Measurements from ENCODE around the gene ZNF197. TPM values are rescaled to one million over a fixed set of nuclear protein-coding genes. Genes with fewer than 3 reads are reported as not detected.

ZNF197 gene
- total and polyA plus RNA-seq, 3 experiments from 2014 or later: 5.7 to 14.2 (median 13.8) TPM

DNA sequence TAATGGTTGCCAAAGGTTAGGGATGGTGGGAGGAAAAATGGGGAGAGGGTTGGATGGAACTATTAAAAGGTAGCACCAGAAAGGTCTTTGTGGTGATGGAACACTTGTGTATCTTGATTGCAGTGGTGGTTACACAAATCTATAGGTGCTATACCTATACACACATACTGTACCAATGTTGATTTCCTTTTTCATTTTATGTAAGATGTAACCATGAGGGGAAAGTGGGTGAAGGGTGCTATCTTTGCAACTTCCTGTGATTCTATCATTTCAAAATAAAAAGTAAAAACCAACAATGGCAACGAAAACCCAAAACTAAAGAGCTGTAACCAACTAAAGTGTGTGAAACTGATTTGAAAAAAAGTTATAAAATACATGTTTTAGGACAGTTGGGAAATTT is 22.9 kb downstream of the ZNF197 start:
- DNase-seq: no peak
- peaks cover 27 to 56% (median 37%) of the 10 kb centered on the region in 5 donors for H3K9me3 Mint-ChIP-seq
- peaks cover 23% of the 10 kb centered on the region for H3K9me3 ChIP-seq (ENCODE audit: low read length)
- H3K27ac ChIP-seq (ENCODE audit: low read depth, low read length): no peak overlapping the region
- peaks cover 8% of the 10 kb centered on the region for H3K36me3 ChIP-seq (ENCODE audit: insufficient read depth, low read length)
- no peaks in the 10 kb centered on the region for H3K27me3 Mint-ChIP-seq
- H3K36me3 Mint-ChIP-seq: peaks cover 8 to 48% (median 36%) of the 10 kb centered on the region in 3 donors
- no peak overlapping the region for H3K4me3 ChIP-seq (ENCODE audit: low read length)
- no peaks in the 10 kb centered on the region for H3K27me3 ChIP-seq (ENCODE audit: insufficient read depth, low read length, poor library complexity, severe bottlenecking)
- peaks cover 22 to 30% (median 27%) of the 10 kb centered on the region in 3 donors for H3K4me1 Mint-ChIP-seq
- CTCF ChIA-PET: no interaction called here
- POLR2A ChIA-PET: interaction anchor here (0.5 kb wide), 1 partner anchor 294 kb away, joined by 5 read pairs; no protein-coding TSS in a partner anchor
- H3K4me3 Mint-ChIP-seq: peak overlapping the region; percentile 80 to 94 (median 85)
- peak overlapping the region in 5 of 8 donors; percentile 2 to 85 (median 82) for H3K27ac Mint-ChIP-seq
- peaks cover 7% of the 10 kb centered on the region for H3K4me1 ChIP-seq (ENCODE audit: insufficient read depth, low read length)

DNA sequence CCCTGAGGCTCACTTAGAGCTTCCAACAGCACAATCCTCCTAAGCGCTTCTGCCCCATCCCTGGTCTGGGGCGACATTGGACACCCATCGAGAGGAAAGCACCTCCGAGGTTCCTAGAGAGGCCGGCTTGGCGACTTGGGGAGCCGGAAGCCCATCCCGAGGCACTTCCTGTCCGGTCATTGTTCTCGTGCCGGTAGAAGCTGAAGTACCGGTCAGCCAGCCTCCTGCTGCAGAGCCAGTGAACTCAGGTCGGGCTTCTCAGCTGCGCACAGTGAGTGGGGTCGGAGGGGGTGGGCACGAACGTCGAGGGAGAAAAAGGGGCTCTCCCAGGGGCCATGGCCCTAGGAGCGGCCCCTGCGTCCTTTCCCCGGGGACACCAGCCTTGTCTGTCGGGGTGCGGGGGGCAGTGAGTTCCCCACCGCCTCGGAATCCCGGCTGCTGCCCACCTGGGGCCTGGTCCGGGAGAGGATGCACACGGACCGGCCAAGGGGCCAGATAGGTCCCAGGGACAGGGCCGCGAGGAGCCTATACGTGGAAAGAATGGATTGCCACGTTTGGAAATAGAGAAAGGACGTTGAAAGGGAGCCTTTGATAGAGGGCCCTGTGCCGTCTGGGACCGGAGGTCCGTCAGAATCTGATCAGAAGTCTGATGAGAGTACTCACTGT is 23.9 kb downstream of the ZNF197 start, which contains the start of gene ZNF35:
TSS of gene ZNF35 (plus strand) at position 169 of the 666 bp plus-strand sequence. CDS start 2,336 bp downstream, outside the sequence.
- peak within 1 kb of the TSS; percentile 44 for H3K4me3 ChIP-seq (ENCODE audit: low read length)
- no peaks in the 10 kb centered on the region for H3K27me3 ChIP-seq (ENCODE audit: insufficient read depth, low read length, poor library complexity, severe bottlenecking)
- peaks cover 11 to 46% (median 35%) of the 10 kb centered on the region in 3 donors for H3K36me3 Mint-ChIP-seq
- H3K9me3 Mint-ChIP-seq: peaks cover 18 to 50% (median 32%) of the 10 kb centered on the region in 5 donors
- ChIA-PET POLR2A (interaction anchor here (0.5 kb wide), 1 partner anchor 293 kb away, joined by 5 read pairs; no protein-coding TSS in a partner anchor), CTCF (no interaction called here)
- H3K4me1 ChIP-seq (ENCODE audit: insufficient read depth, low read length): peaks cover 7% of the 10 kb centered on the region
- H3K4me3 Mint-ChIP-seq: peak within 1 kb of the TSS; percentile 80 to 94 (median 85)
- H3K4me1 Mint-ChIP-seq: peaks cover 22 to 30% (median 27%) of the 10 kb centered on the region in 3 donors
- H3K27ac ChIP-seq (ENCODE audit: low read depth, low read length): peak within 1 kb of the TSS; percentile 45
- H3K36me3 ChIP-seq (ENCODE audit: insufficient read depth, low read length): no peaks in the 10 kb centered on the region
- H3K27ac Mint-ChIP-seq: peak within 1 kb of the TSS in 7 of 8 donors; percentile 56 to 85 (median 82)
- DNase-seq: peak in 1 of 5 donors; percentile 8
- peaks cover 14% of the 10 kb centered on the region for H3K9me3 ChIP-seq (ENCODE audit: low read length)
- H3K27me3 Mint-ChIP-seq: no peaks in the 10 kb centered on the region

DNA sequence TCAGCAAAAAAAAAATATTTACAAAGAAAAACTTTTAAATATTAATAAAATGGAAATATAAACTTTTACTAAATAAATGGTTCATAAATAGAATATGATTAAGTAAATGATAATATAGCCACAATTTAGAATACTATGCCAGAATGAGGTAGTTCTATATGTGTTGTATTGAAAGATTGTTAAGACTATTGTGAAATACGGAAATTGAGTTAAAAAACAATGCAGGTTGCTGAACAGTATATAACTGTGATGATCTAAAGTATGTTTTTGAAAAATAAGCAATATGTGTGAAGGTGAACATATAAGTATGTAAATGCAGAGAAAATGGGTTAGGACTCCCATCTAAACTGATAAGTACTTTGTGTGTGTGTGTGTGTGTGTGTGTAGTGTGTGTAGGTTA is 24.9 kb downstream of the ZNF197 start:
- Histone ChIP-seq H3K36me3 (ENCODE audit: insufficient read depth, low read length) (no peaks in the 10 kb centered on the region), H3K27me3 (ENCODE audit: insufficient read depth, low read length, poor library complexity, severe bottlenecking) (no peaks in the 10 kb centered on the region), H3K4me1 (ENCODE audit: insufficient read depth, low read length) (peaks cover 7% of the 10 kb centered on the region), H3K27ac (ENCODE audit: low read depth, low read length) (no peak overlapping the region), H3K4me3 (ENCODE audit: low read length) (no peak overlapping the region), H3K9me3 (ENCODE audit: low read length) (peaks cover 10% of the 10 kb centered on the region)
- H3K27me3 Mint-ChIP-seq: no peaks in the 10 kb centered on the region
- POLR2A ChIA-PET: no interaction called here
- CTCF ChIA-PET: no interaction called here
- peak overlapping the region in 1 of 7 donors; percentile 80 for H3K4me3 Mint-ChIP-seq
- no peak for DNase-seq
- H3K4me1 Mint-ChIP-seq: peaks cover 22 to 30% (median 27%) of the 10 kb centered on the region in 3 donors
- peaks cover 17 to 47% (median 34%) of the 10 kb centered on the region in 5 donors for H3K9me3 Mint-ChIP-seq
- peak overlapping the region in 1 of 8 donors; percentile 70 for H3K27ac Mint-ChIP-seq
- H3K36me3 Mint-ChIP-seq: peaks cover 15 to 54% (median 43%) of the 10 kb centered on the region in 3 donors

DNA sequence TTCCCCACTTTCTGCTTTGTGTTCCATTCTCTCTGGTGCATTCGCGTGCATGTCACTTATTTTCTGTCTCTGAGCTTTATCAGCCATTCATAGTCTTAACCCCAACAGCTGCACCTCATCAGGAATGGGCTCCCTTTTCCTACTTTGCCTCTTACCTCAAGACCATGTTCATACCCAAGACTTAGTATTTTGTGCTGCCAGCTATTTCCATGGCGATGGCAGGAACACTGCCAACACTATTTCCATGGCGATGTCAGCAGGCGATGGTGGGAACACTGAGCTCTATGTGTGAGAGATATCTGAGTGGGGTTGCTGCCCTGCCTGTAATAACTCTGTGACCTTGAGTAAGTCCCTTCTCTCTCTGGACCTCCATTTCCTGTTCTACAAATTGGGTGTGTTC is 29.2 kb downstream of the ZNF197 start:
- Histone ChIP-seq H3K27me3 (ENCODE audit: insufficient read depth, low read length, poor library complexity, severe bottlenecking) (no peaks in the 10 kb centered on the region), H3K36me3 (ENCODE audit: insufficient read depth, low read length) (no peaks in the 10 kb centered on the region), H3K4me1 (ENCODE audit: insufficient read depth, low read length) (no peaks in the 10 kb centered on the region), H3K27ac (ENCODE audit: low read depth, low read length) (no peak overlapping the region), H3K9me3 (ENCODE audit: low read length) (peaks cover 8% of the 10 kb centered on the region), H3K4me3 (ENCODE audit: low read length) (no peak overlapping the region)
- ChIA-PET CTCF (no interaction called here), POLR2A (no interaction called here)
- Mint-ChIP-seq H3K27ac (no peak overlapping the region), H3K9me3 (peaks cover 14 to 45% (median 36%) of the 10 kb centered on the region in 5 donors), H3K4me1 (peaks cover 4 to 6% (median 4%) of the 10 kb centered on the region in 3 donors), H3K36me3 (peaks cover 36 to 70% (median 68%) of the 10 kb centered on the region in 3 donors), H3K27me3 (peaks cover 0 to 4% of the 10 kb centered on the region in 2 donors), H3K4me3 (no peak overlapping the region)
- DNase-seq: no peak

DNA sequence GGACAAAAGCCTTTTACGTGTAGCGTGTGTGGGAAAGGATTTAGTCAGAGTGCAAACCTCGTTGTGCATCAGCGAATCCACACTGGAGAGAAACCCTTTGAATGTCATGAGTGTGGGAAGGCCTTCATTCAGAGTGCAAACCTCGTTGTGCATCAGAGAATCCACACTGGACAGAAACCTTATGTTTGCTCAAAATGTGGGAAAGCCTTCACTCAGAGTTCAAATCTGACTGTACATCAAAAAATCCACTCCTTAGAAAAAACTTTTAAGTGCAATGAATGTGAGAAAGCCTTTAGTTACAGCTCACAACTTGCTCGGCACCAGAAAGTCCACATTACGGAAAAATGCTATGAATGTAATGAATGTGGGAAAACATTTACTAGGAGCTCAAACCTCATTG is 34.2 kb downstream of the ZNF197 start:
- Mint-ChIP-seq H3K4me1 (no peaks in the 10 kb centered on the region), H3K27ac (no peak overlapping the region), H3K9me3 (peaks cover 35 to 76% (median 61%) of the 10 kb centered on the region in 5 donors), H3K4me3 (no peak overlapping the region), H3K36me3 (peaks cover 34 to 83% (median 63%) of the 10 kb centered on the region in 3 donors), H3K27me3 (peaks cover 0 to 4% of the 10 kb centered on the region in 2 donors)
- no peak overlapping the region for H3K4me3 ChIP-seq (ENCODE audit: low read length)
- no peaks in the 10 kb centered on the region for H3K4me1 ChIP-seq (ENCODE audit: insufficient read depth, low read length)
- H3K9me3 ChIP-seq (ENCODE audit: low read length): peaks cover 18% of the 10 kb centered on the region
- DNase-seq: no peak
- no peak overlapping the region for H3K27ac ChIP-seq (ENCODE audit: low read depth, low read length)
- peaks cover 8% of the 10 kb centered on the region for H3K36me3 ChIP-seq (ENCODE audit: insufficient read depth, low read length)
- no peaks in the 10 kb centered on the region for H3K27me3 ChIP-seq (ENCODE audit: insufficient read depth, low read length, poor library complexity, severe bottlenecking)
- ChIA-PET POLR2A (no interaction called here), CTCF (no interaction called here)

DNA sequence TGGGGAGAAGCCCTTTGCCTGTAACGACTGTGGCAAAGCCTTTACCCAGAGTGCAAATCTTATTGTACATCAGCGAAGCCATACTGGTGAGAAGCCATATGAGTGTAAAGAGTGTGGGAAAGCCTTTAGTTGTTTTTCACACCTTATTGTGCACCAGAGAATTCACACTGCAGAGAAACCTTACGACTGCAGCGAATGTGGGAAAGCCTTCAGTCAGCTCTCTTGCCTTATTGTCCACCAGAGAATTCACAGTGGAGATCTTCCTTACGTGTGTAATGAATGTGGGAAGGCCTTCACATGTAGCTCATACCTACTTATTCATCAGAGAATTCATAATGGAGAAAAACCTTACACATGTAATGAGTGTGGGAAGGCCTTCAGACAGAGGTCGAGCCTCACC is 34.6 kb downstream of the ZNF197 start:
- DNase-seq: no peak
- Histone ChIP-seq H3K27me3 (ENCODE audit: insufficient read depth, low read length, poor library complexity, severe bottlenecking) (no peaks in the 10 kb centered on the region), H3K9me3 (ENCODE audit: low read length) (peaks cover 18% of the 10 kb centered on the region), H3K4me3 (ENCODE audit: low read length) (no peak overlapping the region), H3K36me3 (ENCODE audit: insufficient read depth, low read length) (peaks cover 8% of the 10 kb centered on the region), H3K4me1 (ENCODE audit: insufficient read depth, low read length) (no peaks in the 10 kb centered on the region), H3K27ac (ENCODE audit: low read depth, low read length) (no peak overlapping the region)
- Mint-ChIP-seq H3K27me3 (peaks cover 3 to 4% of the 10 kb centered on the region in 2 donors), H3K4me3 (no peak overlapping the region), H3K27ac (no peak overlapping the region), H3K4me1 (no peaks in the 10 kb centered on the region), H3K36me3 (peaks cover 31 to 83% (median 59%) of the 10 kb centered on the region in 3 donors), H3K9me3 (peaks cover 39 to 74% (median 61%) of the 10 kb centered on the region in 5 donors)
- ChIA-PET CTCF (no interaction called here), POLR2A (no interaction called here)

DNA sequence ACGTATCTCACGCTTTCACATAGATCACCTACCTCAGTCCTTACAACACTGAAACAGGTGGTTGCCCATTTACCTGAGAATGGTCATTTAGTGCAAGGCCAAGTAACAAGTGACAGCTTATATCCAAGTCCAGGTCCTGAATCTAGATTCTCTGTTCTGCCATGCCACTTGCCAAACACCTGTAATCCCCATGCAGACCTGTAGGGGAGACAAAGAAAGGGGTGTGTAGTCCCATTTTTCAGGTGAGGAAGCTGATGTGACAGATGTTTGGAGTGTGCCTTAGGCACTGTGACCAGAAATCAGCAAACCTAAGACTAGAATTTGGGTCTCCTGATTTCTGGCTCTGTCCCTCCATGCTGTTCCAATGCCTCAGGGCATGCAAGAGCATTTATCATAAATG is 36.4 kb downstream of the ZNF197 start:
- no peaks in the 10 kb centered on the region for H3K4me1 Mint-ChIP-seq
- no peak overlapping the region for H3K27ac ChIP-seq (ENCODE audit: low read depth, low read length)
- H3K27me3 ChIP-seq (ENCODE audit: insufficient read depth, low read length, poor library complexity, severe bottlenecking): no peaks in the 10 kb centered on the region
- peaks cover 8% of the 10 kb centered on the region for H3K36me3 ChIP-seq (ENCODE audit: insufficient read depth, low read length)
- H3K4me1 ChIP-seq (ENCODE audit: insufficient read depth, low read length): no peaks in the 10 kb centered on the region
- H3K27ac Mint-ChIP-seq: no peak overlapping the region
- peaks cover 50 to 77% (median 61%) of the 10 kb centered on the region in 5 donors for H3K9me3 Mint-ChIP-seq
- peaks cover 0 to 3% of the 10 kb centered on the region in 2 donors for H3K27me3 Mint-ChIP-seq
- no peak overlapping the region for H3K4me3 Mint-ChIP-seq
- ChIA-PET POLR2A (no interaction called here), CTCF (no interaction called here)
- no peak overlapping the region for H3K4me3 ChIP-seq (ENCODE audit: low read length)
- DNase-seq: no peak
- peaks cover 25 to 82% (median 50%) of the 10 kb centered on the region in 3 donors for H3K36me3 Mint-ChIP-seq
- peaks cover 18% of the 10 kb centered on the region for H3K9me3 ChIP-seq (ENCODE audit: low read length)

DNA sequence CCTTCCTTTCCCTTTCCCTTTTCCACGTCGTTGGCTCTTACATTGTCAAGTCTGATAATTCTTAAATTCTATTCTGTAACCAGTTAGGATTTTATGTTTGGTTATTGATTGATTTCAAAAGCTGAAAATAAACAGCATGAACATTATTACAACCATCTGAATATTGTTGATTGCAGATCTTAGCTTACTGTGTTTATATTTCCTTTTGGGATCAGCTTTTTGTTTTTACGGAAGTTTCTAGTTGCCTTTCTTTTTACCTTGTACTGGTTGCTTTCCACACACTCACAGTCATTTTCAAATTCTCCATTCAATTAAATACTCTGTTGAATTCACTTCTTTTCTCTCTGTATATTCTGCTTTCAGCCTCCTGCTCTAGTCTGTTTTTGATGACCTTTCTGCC is 40.3 kb downstream of the ZNF197 start:
- no peaks in the 10 kb centered on the region for H3K9me3 ChIP-seq (ENCODE audit: low read length)
- H3K4me1 Mint-ChIP-seq: no peaks in the 10 kb centered on the region
- H3K27me3 Mint-ChIP-seq: peaks cover 3 to 6% of the 10 kb centered on the region in 2 donors
- no peak overlapping the region for H3K27ac Mint-ChIP-seq
- H3K4me3 ChIP-seq (ENCODE audit: low read length): no peak overlapping the region
- H3K27me3 ChIP-seq (ENCODE audit: insufficient read depth, low read length, poor library complexity, severe bottlenecking): no peaks in the 10 kb centered on the region
- H3K9me3 Mint-ChIP-seq: peaks cover 29 to 43% (median 29%) of the 10 kb centered on the region in 5 donors
- DNase-seq: no peak
- H3K36me3 ChIP-seq (ENCODE audit: insufficient read depth, low read length): no peaks in the 10 kb centered on the region
- H3K4me3 Mint-ChIP-seq: no peak overlapping the region
- no peak overlapping the region for H3K27ac ChIP-seq (ENCODE audit: low read depth, low read length)
- ChIA-PET CTCF (no interaction called here), POLR2A (no interaction called here)
- H3K36me3 Mint-ChIP-seq: peaks cover 2 to 45% (median 14%) of the 10 kb centered on the region in 3 donors
- H3K4me1 ChIP-seq (ENCODE audit: insufficient read depth, low read length): no peaks in the 10 kb centered on the region
